ENCODE results near the gene ACCS. TPM values are rescaled to one million over a fixed set of nuclear protein-coding genes. Genes with fewer than 3 reads are reported as not detected.

Gene ACCS, protein sequence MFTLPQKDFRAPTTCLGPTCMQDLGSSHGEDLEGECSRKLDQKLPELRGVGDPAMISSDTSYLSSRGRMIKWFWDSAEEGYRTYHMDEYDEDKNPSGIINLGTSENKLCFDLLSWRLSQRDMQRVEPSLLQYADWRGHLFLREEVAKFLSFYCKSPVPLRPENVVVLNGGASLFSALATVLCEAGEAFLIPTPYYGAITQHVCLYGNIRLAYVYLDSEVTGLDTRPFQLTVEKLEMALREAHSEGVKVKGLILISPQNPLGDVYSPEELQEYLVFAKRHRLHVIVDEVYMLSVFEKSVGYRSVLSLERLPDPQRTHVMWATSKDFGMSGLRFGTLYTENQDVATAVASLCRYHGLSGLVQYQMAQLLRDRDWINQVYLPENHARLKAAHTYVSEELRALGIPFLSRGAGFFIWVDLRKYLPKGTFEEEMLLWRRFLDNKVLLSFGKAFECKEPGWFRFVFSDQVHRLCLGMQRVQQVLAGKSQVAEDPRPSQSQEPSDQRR
- total RNA-seq (2021), result 10.5 to 14.5 TPM (median 13.9 TPM) in 3 replicates
- Bru-seq, nascent RNA, result percentile 57 among the genes with signal in this experiment
- long read RNA-seq, experiment 1, partial matches to known transcripts, result 2 of 15 reads
- long read RNA-seq, experiment 1, other reads (novel, unspliced or antisense), result 13 of 15 reads
- long read RNA-seq, experiment 2, result 0 reads
- long read RNA-seq, experiment 3, partial matches to known transcripts, result 0 of 1 reads
- long read RNA-seq, experiment 3, other reads (novel, unspliced or antisense), result 0 of 1 reads

DNA sequence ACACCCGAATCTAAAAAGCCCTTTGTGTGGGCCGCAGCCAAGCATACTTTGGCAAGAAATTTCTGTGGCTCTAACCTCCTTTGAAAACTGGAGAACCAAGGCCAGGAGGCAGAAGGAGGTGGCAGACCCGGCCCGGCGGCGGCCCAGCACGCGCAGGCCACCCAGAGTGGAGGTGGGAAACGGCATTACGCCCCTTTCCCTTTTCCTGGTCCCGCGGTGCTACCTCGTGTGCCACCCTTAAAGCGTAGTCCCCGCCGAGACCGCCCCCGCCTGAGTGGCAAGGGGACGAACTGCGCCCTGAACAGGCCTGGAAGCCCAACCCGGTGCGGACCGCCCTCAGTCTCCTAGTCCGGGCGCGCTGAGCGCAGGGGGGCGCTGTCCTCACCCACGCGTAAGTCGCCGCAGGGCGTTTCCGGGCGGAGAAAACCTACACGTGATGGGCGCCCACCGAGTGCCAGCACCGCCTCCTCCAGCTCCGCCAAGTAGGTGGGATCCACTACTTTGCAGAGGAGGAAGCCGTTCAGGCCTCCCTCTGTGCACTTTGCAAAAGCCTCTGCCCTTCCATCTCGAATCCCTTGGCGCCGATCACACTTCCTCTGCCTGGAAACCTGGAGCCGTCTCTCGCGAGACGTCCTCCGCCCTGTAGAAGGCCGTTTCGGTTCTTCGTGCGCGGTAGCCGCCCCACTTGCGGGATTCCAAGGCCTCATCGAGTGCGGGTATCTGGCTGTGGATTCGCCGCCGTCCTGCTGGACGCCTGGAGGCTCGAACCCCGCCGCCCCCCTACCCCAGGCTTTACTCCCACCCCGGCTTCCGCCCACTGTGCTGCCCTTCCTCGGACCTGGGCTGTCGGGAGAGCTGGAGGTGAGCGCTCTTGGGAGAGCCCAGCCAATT, at the start of gene ACCS:
Gene ACCS (plus strand): TSS at position 430 of the 891 bp plus-strand sequence. CDS start 1,358 bp downstream, outside the sequence.
- CTCF ChIA-PET, result interaction anchor here (0.7 to 3.0 kb wide), 11 partner anchors 11 to 176 kb away, joined by 3 to 13 read pairs (median 4); partner anchors contain the start of gene EXT2
- ATAC-seq, result peak; percentile 87
- TF ChIP-seq MXD4 (CRISPR knock-in tag; IDR thresholded peaks at IDR 0.05; ENCODE audit: borderline replicate concordance) (no peak), NR1H2 (CRISPR knock-in tag; IDR thresholded peaks at IDR 0.05) (no peak), TCF7 (CRISPR knock-in tag; IDR thresholded peaks at IDR 0.05; ENCODE audit: low read depth) (no peak), CREM (CRISPR knock-in tag; IDR thresholded peaks at IDR 0.05) (peak; percentile 72; the same call in 1 of the 2 replicates), OVOL2 (CRISPR knock-in tag; IDR thresholded peaks at IDR 0.05; ENCODE audit: borderline replicate concordance) (no peak), ETV6 (CRISPR knock-in tag; IDR thresholded peaks at IDR 0.05) (peak; percentile 64; the same call in 1 of the 2 replicates), ZNF671 (CRISPR knock-in tag; IDR thresholded peaks at IDR 0.05) (no peak; the same call in 1 of the 2 replicates), HMGA2 (CRISPR knock-in tag; IDR thresholded peaks at IDR 0.05) (no peak), NR3C1 (CRISPR knock-in tag; conservative IDR thresholded peaks at IDR 0.05; ENCODE audit: low read depth) (no peak), GRHL2 (CRISPR knock-in tag; IDR thresholded peaks at IDR 0.05; ENCODE audit: insufficient replicate concordance, severe bottlenecking) (no peak), CBFB (CRISPR knock-in tag; IDR thresholded peaks at IDR 0.05; ENCODE audit: low read depth) (no peak), ZNF219 (CRISPR knock-in tag; IDR thresholded peaks at IDR 0.05; ENCODE audit: borderline replicate concordance) (no peak), ZNF263 (CRISPR knock-in tag; IDR thresholded peaks at IDR 0.05; ENCODE audit: low read depth) (no peak), ZNF317 (CRISPR knock-in tag; IDR thresholded peaks at IDR 0.05; ENCODE audit: borderline replicate concordance, low read depth) (no peak), ZNF396 (CRISPR knock-in tag; IDR thresholded peaks at IDR 0.05; ENCODE audit: borderline replicate concordance) (no peak), ZBTB21 (CRISPR knock-in tag; IDR thresholded peaks at IDR 0.05; ENCODE audit: borderline replicate concordance) (no peak)
- TF ChIP-seq, protein P1, sequence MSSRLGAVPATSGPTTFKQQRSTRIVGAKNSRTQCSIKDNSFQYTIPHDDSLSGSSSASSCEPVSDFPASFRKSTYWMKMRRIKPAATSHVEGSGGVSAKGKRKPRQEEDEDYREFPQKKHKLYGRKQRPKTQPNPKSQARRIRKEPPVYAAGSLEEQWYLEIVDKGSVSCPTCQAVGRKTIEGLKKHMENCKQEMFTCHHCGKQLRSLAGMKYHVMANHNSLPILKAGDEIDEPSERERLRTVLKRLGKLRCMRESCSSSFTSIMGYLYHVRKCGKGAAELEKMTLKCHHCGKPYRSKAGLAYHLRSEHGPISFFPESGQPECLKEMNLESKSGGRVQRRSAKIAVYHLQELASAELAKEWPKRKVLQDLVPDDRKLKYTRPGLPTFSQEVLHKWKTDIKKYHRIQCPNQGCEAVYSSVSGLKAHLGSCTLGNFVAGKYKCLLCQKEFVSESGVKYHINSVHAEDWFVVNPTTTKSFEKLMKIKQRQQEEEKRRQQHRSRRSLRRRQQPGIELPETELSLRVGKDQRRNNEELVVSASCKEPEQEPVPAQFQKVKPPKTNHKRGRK (CRISPR knock-in tag; IDR thresholded peaks at IDR 0.05; ENCODE audit: borderline replicate concordance), result 0 out of 2 replicates have a peak, but pooled peaks have one; percentile 52
- TF ChIP-seq, protein P2, sequence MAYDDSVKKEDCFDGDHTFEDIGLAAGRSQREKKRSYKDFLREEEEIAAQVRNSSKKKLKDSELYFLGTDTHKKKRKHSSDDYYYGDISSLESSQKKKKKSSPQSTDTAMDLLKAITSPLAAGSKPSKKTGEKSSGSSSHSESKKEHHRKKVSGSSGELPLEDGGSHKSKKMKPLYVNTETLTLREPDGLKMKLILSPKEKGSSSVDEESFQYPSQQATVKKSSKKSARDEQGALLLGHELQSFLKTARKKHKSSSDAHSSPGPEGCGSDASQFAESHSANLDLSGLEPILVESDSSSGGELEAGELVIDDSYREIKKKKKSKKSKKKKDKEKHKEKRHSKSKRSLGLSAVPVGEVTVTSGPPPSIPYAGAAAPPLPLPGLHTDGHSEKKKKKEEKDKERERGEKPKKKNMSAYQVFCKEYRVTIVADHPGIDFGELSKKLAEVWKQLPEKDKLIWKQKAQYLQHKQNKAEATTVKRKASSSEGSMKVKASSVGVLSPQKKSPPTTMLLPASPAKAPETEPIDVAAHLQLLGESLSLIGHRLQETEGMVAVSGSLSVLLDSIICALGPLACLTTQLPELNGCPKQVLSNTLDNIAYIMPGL (CRISPR knock-in tag; IDR thresholded peaks at IDR 0.05), result peak; percentile 96
- TF ChIP-seq, protein P3, sequence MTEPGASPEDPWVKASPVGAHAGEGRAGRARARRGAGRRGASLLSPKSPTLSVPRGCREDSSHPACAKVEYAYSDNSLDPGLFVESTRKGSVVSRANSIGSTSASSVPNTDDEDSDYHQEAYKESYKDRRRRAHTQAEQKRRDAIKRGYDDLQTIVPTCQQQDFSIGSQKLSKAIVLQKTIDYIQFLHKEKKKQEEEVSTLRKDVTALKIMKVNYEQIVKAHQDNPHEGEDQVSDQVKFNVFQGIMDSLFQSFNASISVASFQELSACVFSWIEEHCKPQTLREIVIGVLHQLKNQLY (CRISPR knock-in tag; IDR thresholded peaks at IDR 0.05), result no peak
- TF ChIP-seq, protein P4, sequence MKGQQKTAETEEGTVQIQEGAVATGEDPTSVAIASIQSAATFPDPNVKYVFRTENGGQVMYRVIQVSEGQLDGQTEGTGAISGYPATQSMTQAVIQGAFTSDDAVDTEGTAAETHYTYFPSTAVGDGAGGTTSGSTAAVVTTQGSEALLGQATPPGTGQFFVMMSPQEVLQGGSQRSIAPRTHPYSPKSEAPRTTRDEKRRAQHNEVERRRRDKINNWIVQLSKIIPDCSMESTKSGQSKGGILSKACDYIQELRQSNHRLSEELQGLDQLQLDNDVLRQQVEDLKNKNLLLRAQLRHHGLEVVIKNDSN (CRISPR knock-in tag; IDR thresholded peaks at IDR 0.05), result peak; percentile 91
- TF ChIP-seq, protein P5, sequence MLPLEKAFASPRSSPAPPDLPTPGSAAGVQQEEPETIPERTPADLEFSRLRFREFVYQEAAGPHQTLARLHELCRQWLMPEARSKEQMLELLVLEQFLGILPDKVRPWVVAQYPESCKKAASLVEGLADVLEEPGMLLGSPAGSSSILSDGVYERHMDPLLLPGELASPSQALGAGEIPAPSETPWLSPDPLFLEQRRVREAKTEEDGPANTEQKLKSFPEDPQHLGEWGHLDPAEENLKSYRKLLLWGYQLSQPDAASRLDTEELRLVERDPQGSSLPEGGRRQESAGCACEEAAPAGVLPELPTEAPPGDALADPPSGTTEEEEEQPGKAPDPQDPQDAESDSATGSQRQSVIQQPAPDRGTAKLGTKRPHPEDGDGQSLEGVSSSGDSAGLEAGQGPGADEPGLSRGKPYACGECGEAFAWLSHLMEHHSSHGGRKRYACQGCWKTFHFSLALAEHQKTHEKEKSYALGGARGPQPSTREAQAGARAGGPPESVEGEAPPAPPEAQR (CRISPR knock-in tag; IDR thresholded peaks at IDR 0.05), result no peak
- TF ChIP-seq, protein P6, sequence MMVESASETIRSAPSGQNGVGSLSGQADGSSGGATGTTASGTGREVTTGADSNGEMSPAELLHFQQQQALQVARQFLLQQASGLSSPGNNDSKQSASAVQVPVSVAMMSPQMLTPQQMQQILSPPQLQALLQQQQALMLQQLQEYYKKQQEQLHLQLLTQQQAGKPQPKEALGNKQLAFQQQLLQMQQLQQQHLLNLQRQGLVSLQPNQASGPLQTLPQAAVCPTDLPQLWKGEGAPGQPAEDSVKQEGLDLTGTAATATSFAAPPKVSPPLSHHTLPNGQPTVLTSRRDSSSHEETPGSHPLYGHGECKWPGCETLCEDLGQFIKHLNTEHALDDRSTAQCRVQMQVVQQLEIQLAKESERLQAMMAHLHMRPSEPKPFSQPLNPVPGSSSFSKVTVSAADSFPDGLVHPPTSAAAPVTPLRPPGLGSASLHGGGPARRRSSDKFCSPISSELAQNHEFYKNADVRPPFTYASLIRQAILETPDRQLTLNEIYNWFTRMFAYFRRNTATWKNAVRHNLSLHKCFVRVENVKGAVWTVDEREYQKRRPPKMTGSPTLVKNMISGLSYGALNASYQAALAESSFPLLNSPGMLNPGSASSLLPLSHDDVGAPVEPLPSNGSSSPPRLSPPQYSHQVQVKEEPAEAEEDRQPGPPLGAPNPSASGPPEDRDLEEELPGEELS (CRISPR knock-in tag; IDR thresholded peaks at IDR 0.05), result peak; percentile 43; the same call in 1 of the 2 replicates
- TF ChIP-seq, protein P7, sequence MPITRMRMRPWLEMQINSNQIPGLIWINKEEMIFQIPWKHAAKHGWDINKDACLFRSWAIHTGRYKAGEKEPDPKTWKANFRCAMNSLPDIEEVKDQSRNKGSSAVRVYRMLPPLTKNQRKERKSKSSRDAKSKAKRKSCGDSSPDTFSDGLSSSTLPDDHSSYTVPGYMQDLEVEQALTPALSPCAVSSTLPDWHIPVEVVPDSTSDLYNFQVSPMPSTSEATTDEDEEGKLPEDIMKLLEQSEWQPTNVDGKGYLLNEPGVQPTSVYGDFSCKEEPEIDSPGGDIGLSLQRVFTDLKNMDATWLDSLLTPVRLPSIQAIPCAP (CRISPR knock-in tag; IDR thresholded peaks at IDR 0.05), result no peak

More for the DNA sequence above, at the start of gene ACCS:
- POLR2A ChIA-PET, result interaction anchor here (0.5 to 0.6 kb wide), 2 partner anchors 8 to 273 kb away, joined by 3 to 4 read pairs; no protein-coding TSS in a partner anchor
- H3K9me3 Mint-ChIP-seq, result no peaks in the 10 kb centered on the region
- peaks cover 10% of the 10 kb centered on the region for H3K27me3 Mint-ChIP-seq (ENCODE audit: low read depth)
- peak within 1 kb of the TSS; percentile 82 for H3K27ac Mint-ChIP-seq
- peaks cover 33% of the 10 kb centered on the region for H3K4me1 Mint-ChIP-seq
- peak within 1 kb of the TSS; percentile 76 for H3K4me3 Mint-ChIP-seq
- no peaks in the 10 kb centered on the region for H3K36me3 Mint-ChIP-seq
- DNase-seq (ENCODE audit: low spot score), result peak; percentile 88

Data from WTC11 (cell line).